AG04450 (cell line): ENCODE data around the gene CISD3. TPM values are rescaled to one million over a fixed set of nuclear protein-coding genes. Genes with fewer than 3 reads are reported as not detected.

ENCODE experiments used
- CTCF ChIA-PET: fragments of 300-600, 350-600 bp; formaldehyde crosslinking; extraction: SDS; loops from one replicate; lab custom pipeline; 2022; ENCODE audit warnings: antibody characterized with exemption, inconsistent platforms; lab: Charles Lee
- POLR2A ChIA-PET: fragments of 350-600 bp; formaldehyde crosslinking; extraction: SDS; loops from one replicate; lab custom pipeline; 2021; ENCODE audit warnings: antibody characterized with exemption, inconsistent platforms; lab: Yijun Ruan, JAX
- DNase-seq: peaks from one replicate; pipeline ENCODE4 v3.0.0-alpha.2; 2011; ENCODE audit warnings: low read depth, low spot score
- H3K27ac ChIP-seq: one replicate; pipeline ENCODE4 v1.5.1; 2012; ENCODE audit warnings: low read depth, low read length, control low read depth
- H3K27me3 ChIP-seq: one replicate; pipeline ENCODE4 v1.6.0; 2012; ENCODE audit warnings: low read length; ENCODE audit not compliant: control insufficient read depth, insufficient read depth
- H3K4me3 ChIP-seq: 2 replicates; pipeline ENCODE4 v1.5.1; 2011; ENCODE audit warnings: mild to moderate bottlenecking, low read depth, low read length, control low read depth
- H3K9me3 ChIP-seq: 2 replicates; pipeline ENCODE4 v1.5.1; 2012; ENCODE audit warnings: low read length; ENCODE audit not compliant: control insufficient read depth, insufficient read depth
- CTCF ChIP-seq: IDR thresholded peaks from 2 replicates; pipeline ENCODE4 v1.5.1; 2011; ENCODE audit warnings: low read depth, low read length, control low read depth, inconsistent platforms
- polyA plus RNA-seq: library from polyadenylated mRNA; depleted of rRNA; stranded (reverse); fragments of >200 nt; gene quantifications from 2 replicates; pipeline ENCODE4 v1.2.3, GENCODE V29; 2011; rRNA removed
- small RNA-seq: library from RNA; depleted of rRNA; stranded (forward); fragments of <200 nt; gene quantifications from one replicate; pipeline ENCODE3, GENCODE V24; 2012; ENCODE audit warnings: low read depth; ENCODE audit not compliant: insufficient read length

CISD3 gene
- polyA plus RNA-seq, 1 experiment, result 6.5 TPM

- POLR2A ChIA-PET, result no interaction called here
- no peak for DNase-seq
- CTCF ChIA-PET, result interaction anchor here (0.8 kb wide), 1 partner anchor 45 kb away, joined by 3 read pairs; no protein-coding TSS in a partner anchor
Measured at GRCh38 chr17:38779965-38780752, 50.0 kb downstream of the CISD3 start.

DNA sequence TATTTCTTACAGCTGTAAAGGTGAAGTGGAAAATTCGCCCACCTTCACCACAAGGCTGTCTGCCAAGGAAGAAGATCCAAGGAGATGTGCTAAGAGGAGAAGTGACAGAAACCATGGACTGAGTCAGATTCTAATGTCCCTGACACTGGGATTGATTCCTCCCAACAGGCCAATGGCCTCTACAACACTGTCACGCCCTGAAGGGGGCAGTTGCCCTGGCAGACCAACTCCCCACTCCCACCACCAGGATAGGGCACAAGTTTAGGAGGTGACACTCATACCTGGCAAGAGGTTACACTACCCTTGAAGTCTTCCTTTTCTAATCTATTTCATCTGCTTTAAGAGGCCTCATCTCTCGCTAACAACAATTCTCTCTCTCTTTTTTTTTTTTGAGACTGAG is 53.1 kb downstream of the CISD3 start:
- ChIA-PET POLR2A (no interaction called here), CTCF (no interaction called here)
- DNase-seq, result no peak
- H3K27ac ChIP-seq, result no peak overlapping the region
- H3K9me3 ChIP-seq, result no peaks in the 10 kb centered on the region
- no peaks in the 10 kb centered on the region for H3K27me3 ChIP-seq
- no peak overlapping the region for H3K4me3 ChIP-seq
- no peak for TF ChIP-seq CTCF

More at GRCh38 chr17:38779965-38780752, 50.0 kb downstream of the CISD3 start:
- Histone ChIP-seq H3K27me3 (no peaks in the 10 kb centered on the region), H3K4me3 (no peak overlapping the region), H3K9me3 (no peaks in the 10 kb centered on the region), H3K27ac (no peak overlapping the region)
- TF ChIP-seq CTCF, result no peak

Small RNAs within 50 kb of the gene (small RNA-seq; reads per million reads assigned to genes)
- gene MIR4726, result not detected
- not detected for gene MIR4734
- not detected for gene RNA5SP440
- not detected for gene RNU6-866P

Other genes with a start within 250 kb of the CISD3 start
- not detected in 2 replicates for gene SRCIN1, start 124.4 kb upstream of the CISD3 start, polyA plus RNA-seq
- 0.16 and 0.17 TPM in 2 replicates for gene EPOP, start 55.4 kb upstream of the CISD3 start, polyA plus RNA-seq
- 16.4 and 17.3 TPM in 2 replicates for gene MLLT6, start 25.1 kb upstream of the CISD3 start, polyA plus RNA-seq
- 13.5 and 18.0 TPM in 2 replicates for gene PCGF2, start 18.0 kb downstream of the CISD3 start, polyA plus RNA-seq
- 234 and 276 TPM in 2 replicates for gene PSMB3, start 22.4 kb downstream of the CISD3 start, polyA plus RNA-seq
- gene PIP4K2B, start 69.2 kb downstream of the CISD3 start, polyA plus RNA-seq, result 36.8 and 38.6 TPM in 2 replicates
- 13.3 and 15.3 TPM in 2 replicates for gene CWC25, start 95.0 kb downstream of the CISD3 start, polyA plus RNA-seq
- gene RPL23, start 123.4 kb downstream of the CISD3 start, polyA plus RNA-seq, result 2,769 and 3,155 TPM in 2 replicates
- 181 and 222 TPM in 2 replicates for gene LASP1, start 139.7 kb downstream of the CISD3 start, polyA plus RNA-seq
- not detected in 2 replicates for gene FBXO47, start 237.1 kb downstream of the CISD3 start, polyA plus RNA-seq